NB4 (cell line): ENCODE results near the gene BAZ2B.

Source experiments
- DNase-seq: peaks from one replicate; pipeline ENCODE4 v3.0.0; 2010; ENCODE audit warnings: low read depth
- H3K4me3 ChIP-seq: one replicate; pipeline ENCODE4 v1.5.1; 2011; ENCODE audit warnings: mild to moderate bottlenecking, low read depth, low read length, moderate library complexity
- CTCF ChIP-seq: IDR thresholded peaks from one replicate; pipeline ENCODE4 v1.5.1; 2012; ENCODE audit warnings: low read depth, low read length
- MAX ChIP-seq: IDR thresholded peaks from 2 replicates; pipeline ENCODE4 v1.6.1; 2011; ENCODE audit warnings: low read depth, low read length
- MYC ChIP-seq: IDR thresholded peaks from 2 replicates; pipeline ENCODE4 v1.6.1; 2011; ENCODE audit warnings: low read depth, low read length
- POLR2A ChIP-seq: IDR thresholded peaks from 2 replicates; pipeline ENCODE4 v1.6.1; 2011; ENCODE audit warnings: mild to moderate bottlenecking; ENCODE audit not compliant: insufficient read length; ENCODE audit errors: extremely low read depth

BAZ2B gene

GRCh38 chr2:159459279-159459678, 157.1 kb downstream of the BAZ2B start:
- DNase-seq = no peak
- TF ChIP-seq MAX = no peak
- no peak for TF ChIP-seq POLR2A
- no peak for TF ChIP-seq MYC
- TF ChIP-seq CTCF = no peak
- H3K4me3 ChIP-seq = no peak overlapping the region

- DNase-seq = no peak
- TF ChIP-seq POLR2A = no peak
- no peak for TF ChIP-seq CTCF
- no peak for TF ChIP-seq MAX
- TF ChIP-seq MYC = no peak
These were observed 158.8 kb downstream of the BAZ2B start for GRCh38 chr2:159457589-159457988.

GRCh38 chr2:159456500-159457426, 159.6 kb downstream of the BAZ2B start:
- TF ChIP-seq MYC = no peak
- TF ChIP-seq POLR2A = no peak
- TF ChIP-seq MAX = no peak
- no peak for TF ChIP-seq CTCF
- no peak for DNase-seq
- H3K4me3 ChIP-seq = no peak overlapping the region

More at GRCh38 chr2:159457589-159457988, 158.8 kb downstream of the BAZ2B start:
- H3K4me3 ChIP-seq = no peak overlapping the region

- TF ChIP-seq POLR2A = no peak
- no peak overlapping the region for H3K4me3 ChIP-seq
- no peak for DNase-seq
These were observed 160.9 kb downstream of the BAZ2B start for GRCh38 chr2:159455330-159455918.

GRCh38 chr2:159454185-159454584, 162.2 kb downstream of the BAZ2B start:
- DNase-seq = no peak
- H3K4me3 ChIP-seq = no peak overlapping the region
- TF ChIP-seq MAX (no peak), MYC (no peak), POLR2A (no peak), CTCF (no peak)

- H3K4me3 ChIP-seq = no peak overlapping the region
- no peak for DNase-seq
- TF ChIP-seq CTCF (no peak), POLR2A (no peak), MAX (no peak), MYC (no peak)
These were observed 166.2 kb downstream of the BAZ2B start for GRCh38 chr2:159450180-159450579.
